ENCODE data around the gene DEGS2. TPM values are rescaled to one million over a fixed set of nuclear protein-coding genes. Genes with fewer than 3 reads are reported as not detected.

DEGS2 gene
- total RNA-seq, 1 experiment from 2014 or later, result 1.6 TPM

- peak; percentile 49 for DNase-seq
- intact Hi-C loops (cut with micrococcal nuclease), result loop anchor here (5.0 kb wide), 2 partner anchors 133 to 187 kb away; partner anchors contain the start of gene WDR25
- no peaks in the 10 kb centered on the region for H3K27me3 ChIP-seq (ENCODE audit: low read length)
- H3K4me2 ChIP-seq (ENCODE audit: low read length), result no peak overlapping the region
- H3K4me3 ChIP-seq (ENCODE audit: low read length), result no peak overlapping the region
- H3K27ac ChIP-seq (ENCODE audit: low read length), result no peak overlapping the region
- no peak for TF ChIP-seq EZH2phosphoT487 (IDR thresholded peaks at IDR 0.05; ENCODE audit: borderline replicate concordance, low read length)
- TF ChIP-seq EZH2 (IDR thresholded peaks at IDR 0.05; ENCODE audit: low read length, unreplicated experiment), result no peak
- TF ChIP-seq CTCF (conservative IDR thresholded peaks at IDR 0.05; ENCODE audit: low read depth, low read length), result no peak
- H3K4me1 ChIP-seq (ENCODE audit: insufficient read depth, low read length), result peaks cover 12% of the 10 kb centered on the region
- ChIA-PET CTCF (interaction anchor here (0.6 kb wide), 1 partner anchor 219 kb away, joined by 4 read pairs; no protein-coding TSS in a partner anchor), POLR2A (ENCODE audit: unreplicated experiment) (no interaction called here)
- H3K36me3 ChIP-seq (ENCODE audit: low read depth, low read length), result no peaks in the 10 kb centered on the region
- no peak for ATAC-seq
- H3K9me2 ChIP-seq (replicated peaks; ENCODE audit: low read length), result no peaks in the 10 kb centered on the region
- no peaks in the 10 kb centered on the region for H3K79me2 ChIP-seq (ENCODE audit: low read length)
- no peak overlapping the region for H2AFZ ChIP-seq (ENCODE audit: low read length)
- no peaks in the 10 kb centered on the region for H3F3A ChIP-seq (ENCODE audit: low read length, unreplicated experiment)
- H3K9ac ChIP-seq (ENCODE audit: low read length), result no peak overlapping the region
- H4K20me1 ChIP-seq (ENCODE audit: low read length), result no peaks in the 10 kb centered on the region
- no peaks in the 10 kb centered on the region for H3K9me3 ChIP-seq (ENCODE audit: low read length)
- BruUV-seq (replicated peaks), result no TSS peak
These were observed 30.7 kb upstream of the DEGS2 start for GRCh38 chr14:100190126-100190525.

GRCh38 chr14:100188392-100189030 is 29.1 kb upstream of the DEGS2 start:
- Histone ChIP-seq H3K27ac (ENCODE audit: low read length) (no peak overlapping the region), H3F3A (ENCODE audit: low read length, unreplicated experiment) (no peaks in the 10 kb centered on the region)
- CTCF ChIA-PET, result no interaction called here

More at GRCh38 chr14:100188392-100189030, 29.1 kb upstream of the DEGS2 start:
- Histone ChIP-seq H3K79me2 (ENCODE audit: low read length) (no peaks in the 10 kb centered on the region), H3K27me3 (ENCODE audit: low read length) (no peaks in the 10 kb centered on the region), H3K9me2 (replicated peaks; ENCODE audit: low read length) (no peaks in the 10 kb centered on the region), H3K36me3 (ENCODE audit: low read depth, low read length) (no peaks in the 10 kb centered on the region), H4K20me1 (ENCODE audit: low read length) (no peaks in the 10 kb centered on the region), H3K4me2 (ENCODE audit: low read length) (no peak overlapping the region), H3K4me1 (ENCODE audit: insufficient read depth, low read length) (peaks cover 10% of the 10 kb centered on the region), H3K9me3 (ENCODE audit: low read length) (no peaks in the 10 kb centered on the region), H2AFZ (ENCODE audit: low read length) (no peak overlapping the region), H3K4me3 (ENCODE audit: low read length) (no peak overlapping the region), H3K9ac (ENCODE audit: low read length) (no peak overlapping the region)
- ATAC-seq (no peak), DNase-seq (no peak)
- POLR2A ChIA-PET (ENCODE audit: unreplicated experiment), result no interaction called here
- BruUV-seq (replicated peaks), result no TSS peak
- TF ChIP-seq EZH2phosphoT487 (IDR thresholded peaks at IDR 0.05; ENCODE audit: borderline replicate concordance, low read length) (no peak), EZH2 (IDR thresholded peaks at IDR 0.05; ENCODE audit: low read length, unreplicated experiment) (no peak), CTCF (conservative IDR thresholded peaks at IDR 0.05; ENCODE audit: low read depth, low read length) (no peak)
- intact Hi-C loops (cut with micrococcal nuclease), result no loop called here

Data from PC-3 (cell line).